ENCODE results near the gene POLA1. TPM values are rescaled to one million over a fixed set of nuclear protein-coding genes. Genes with fewer than 3 reads are reported as not detected.

POLA1 gene
- total RNA-seq, 1 donor from 2014 or later, result 12.3 TPM

GRCh38 chrX:25004485-25005032 lies 310.8 kb downstream of the POLA1 start:
- H3K27me3 ChIP-seq (ENCODE audit: low read depth), result peaks cover 53% of the 10 kb centered on the region
- no peaks in the 10 kb centered on the region for H3K36me3 ChIP-seq
- ATAC-seq (peak in 1 of 2 donors; percentile 26), DNase-seq (no peak)
- TF ChIP-seq CTCF (IDR thresholded peaks at IDR 0.05), result no peak
- intact Hi-C loops (cut with DNase I), result no loop called here
- no peaks in the 10 kb centered on the region for H3K9me3 ChIP-seq
- no peak overlapping the region for H3K4me3 ChIP-seq
- peaks cover 10% of the 10 kb centered on the region for H3K4me1 ChIP-seq
- H3K27ac ChIP-seq, result no peak overlapping the region

DNA sequence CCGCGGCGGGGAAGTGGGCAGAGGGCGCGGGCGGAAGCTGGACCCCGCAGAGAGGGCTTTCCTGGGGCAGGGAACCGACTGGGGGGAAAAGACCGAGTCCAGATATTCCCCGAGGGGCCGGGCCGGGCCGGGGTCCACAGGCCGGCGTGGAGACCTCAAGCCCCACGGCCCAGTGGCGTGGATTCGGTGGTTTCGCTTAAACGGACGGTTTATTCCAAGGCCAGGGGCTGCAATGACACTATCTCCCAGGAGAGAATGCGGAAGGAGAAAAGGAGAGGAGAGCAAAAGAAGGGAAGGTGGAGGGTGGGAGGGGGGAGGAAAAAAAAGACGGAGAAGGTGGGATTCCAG lies 311.3 kb downstream of the POLA1 start:
- no peak overlapping the region for H3K4me3 ChIP-seq
- H3K36me3 ChIP-seq, result no peaks in the 10 kb centered on the region
- ATAC-seq, result no peak
- no peaks in the 10 kb centered on the region for H3K9me3 ChIP-seq
- H3K27ac ChIP-seq, result no peak overlapping the region
- DNase-seq, result no peak
- intact Hi-C loops (cut with DNase I), result no loop called here
- no peak for TF ChIP-seq CTCF (IDR thresholded peaks at IDR 0.05)
- peaks cover 10% of the 10 kb centered on the region for H3K4me1 ChIP-seq
- H3K27me3 ChIP-seq (ENCODE audit: low read depth), result peaks cover 55% of the 10 kb centered on the region

- DNase-seq (no peak), ATAC-seq (peak in 1 of 2 donors; percentile 9)
- intact Hi-C loops (cut with DNase I), result no loop called here
- no peaks in the 10 kb centered on the region for H3K36me3 ChIP-seq
- H3K27ac ChIP-seq, result no peak overlapping the region
- no peak overlapping the region for H3K4me3 ChIP-seq
- TF ChIP-seq CTCF (IDR thresholded peaks at IDR 0.05), result no peak
- H3K27me3 ChIP-seq (ENCODE audit: low read depth), result peaks cover 55% of the 10 kb centered on the region
- peaks cover 10% of the 10 kb centered on the region for H3K4me1 ChIP-seq
- H3K9me3 ChIP-seq, result no peaks in the 10 kb centered on the region
Measured at GRCh38 chrX:25005382-25006185, 311.9 kb downstream of the POLA1 start.

- intact Hi-C loops (cut with DNase I), result no loop called here
- TF ChIP-seq CTCF (IDR thresholded peaks at IDR 0.05), result no peak
- Histone ChIP-seq H3K4me3 (no peak overlapping the region), H3K9me3 (no peaks in the 10 kb centered on the region), H3K4me1 (peaks cover 10% of the 10 kb centered on the region), H3K27ac (no peak overlapping the region), H3K27me3 (ENCODE audit: low read depth) (peaks cover 63% of the 10 kb centered on the region), H3K36me3 (no peaks in the 10 kb centered on the region)
- no peak for ATAC-seq
- no peak for DNase-seq
Measured at GRCh38 chrX:25006586-25007058, 312.9 kb downstream of the POLA1 start.

DNA sequence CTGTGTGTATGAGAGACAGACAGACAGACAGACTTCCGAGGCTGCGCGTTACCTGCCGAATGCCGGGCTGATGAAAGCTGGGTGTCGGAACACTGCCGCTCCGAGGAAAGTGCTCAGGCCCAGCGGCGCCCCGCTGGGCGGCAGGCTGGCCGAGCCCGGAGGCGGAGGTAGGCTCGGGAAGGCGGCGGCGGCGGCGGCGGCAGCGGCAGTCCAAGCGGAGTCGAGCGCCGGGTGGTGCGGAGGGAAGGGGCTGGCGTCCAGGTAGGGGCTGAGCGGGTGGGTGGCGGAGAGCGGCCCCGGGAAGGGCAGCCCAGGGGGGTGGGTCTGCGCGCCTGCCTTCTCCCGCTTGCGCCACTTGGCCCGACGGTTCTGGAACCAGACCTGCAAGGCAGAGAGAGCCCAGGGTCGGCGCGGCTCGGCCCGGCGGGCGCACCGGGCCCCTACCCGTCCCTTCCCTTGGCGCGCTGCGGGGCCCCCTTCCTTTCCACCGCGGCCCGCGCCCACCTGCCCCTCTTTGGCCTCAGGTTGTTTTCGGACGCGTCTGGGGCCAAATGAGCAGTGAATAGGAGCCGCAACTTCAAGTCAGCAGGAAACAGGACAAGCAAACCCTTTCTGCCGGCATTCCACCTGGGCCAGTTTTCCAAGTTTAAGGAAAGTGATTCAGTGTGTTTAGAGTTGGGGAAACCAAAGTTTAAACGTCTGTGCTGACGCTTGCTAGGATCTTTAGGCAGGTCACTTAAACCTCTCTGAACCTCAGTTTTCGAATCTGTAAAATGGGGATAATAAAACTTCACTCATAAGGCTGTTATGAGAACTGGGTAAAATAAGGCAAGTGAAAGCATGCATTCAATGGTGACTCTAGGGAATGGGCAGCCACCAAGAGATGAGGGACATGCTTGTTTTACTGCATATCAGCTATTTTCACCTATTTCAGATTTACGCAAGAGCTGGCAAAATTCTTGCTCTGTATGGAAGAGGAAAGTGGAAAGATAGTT lies 313.6 kb downstream of the POLA1 start:
- H3K27ac ChIP-seq, result no peak overlapping the region
- peaks cover 70% of the 10 kb centered on the region for H3K27me3 ChIP-seq (ENCODE audit: low read depth)
- H3K4me1 ChIP-seq, result peaks cover 10% of the 10 kb centered on the region
- DNase-seq (no peak), ATAC-seq (peak in 1 of 2 donors; percentile 16)
- intact Hi-C loops (cut with DNase I), result no loop called here
- no peaks in the 10 kb centered on the region for H3K36me3 ChIP-seq
- no peak for TF ChIP-seq CTCF (IDR thresholded peaks at IDR 0.05)
- H3K9me3 ChIP-seq, result no peaks in the 10 kb centered on the region
- H3K4me3 ChIP-seq, result no peak overlapping the region
